Hypothalamus (tissue), 51 donors: ENCODE results near the gene TRAPPC4.
A peak's percentile ranks its signal among the peaks of the same experiment; 100 is the strongest.

Experiments used
- DNase-seq, 51 donors: peaks; one replicate each; lab custom pipeline; 2025; lab: John Stamatoyannopoulos, UW

The TRAPPC4 gene

GRCh38 chr11:119061256-119061655 lies 42.7 kb downstream of the TRAPPC4 start:
- no peak for DNase-seq

GRCh38 chr11:119062779-119063178 lies 44.2 kb downstream of the TRAPPC4 start:
- DNase-seq: no peak

DNA sequence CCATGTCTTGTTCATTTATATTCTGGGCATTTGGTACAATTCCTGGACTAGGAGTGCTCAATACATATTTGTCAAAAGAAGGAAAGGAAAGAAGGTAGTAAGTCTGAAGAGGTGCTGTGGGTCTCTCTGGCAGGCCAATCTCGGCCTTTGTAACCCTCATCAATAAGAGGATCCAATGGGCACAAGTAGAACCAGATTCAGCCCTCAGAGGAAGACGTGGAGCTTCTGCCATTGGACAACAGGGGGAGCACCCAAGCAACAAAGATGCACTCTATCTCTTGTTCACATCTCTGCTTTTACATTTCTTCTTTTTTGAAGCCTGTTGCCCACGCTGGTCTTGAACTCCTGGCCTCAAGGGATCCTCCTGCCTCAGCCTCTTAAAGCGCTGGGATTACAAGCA lies 46.8 kb downstream of the TRAPPC4 start:
- peak in 2 of 51 donors; percentile 2 to 6 for DNase-seq

GRCh38 chr11:119067371-119068222 lies 49.0 kb downstream of the TRAPPC4 start, which contains the start of gene VPS11:
Gene VPS11, plus strand, starts transcription at chr11:119067818. Its CDS starts 6 bp downstream, at chr11:119067824.
- peak; percentile 78 to 97 (median 94) for DNase-seq
